Measurements from ENCODE around the gene SYDE1.

DNA sequence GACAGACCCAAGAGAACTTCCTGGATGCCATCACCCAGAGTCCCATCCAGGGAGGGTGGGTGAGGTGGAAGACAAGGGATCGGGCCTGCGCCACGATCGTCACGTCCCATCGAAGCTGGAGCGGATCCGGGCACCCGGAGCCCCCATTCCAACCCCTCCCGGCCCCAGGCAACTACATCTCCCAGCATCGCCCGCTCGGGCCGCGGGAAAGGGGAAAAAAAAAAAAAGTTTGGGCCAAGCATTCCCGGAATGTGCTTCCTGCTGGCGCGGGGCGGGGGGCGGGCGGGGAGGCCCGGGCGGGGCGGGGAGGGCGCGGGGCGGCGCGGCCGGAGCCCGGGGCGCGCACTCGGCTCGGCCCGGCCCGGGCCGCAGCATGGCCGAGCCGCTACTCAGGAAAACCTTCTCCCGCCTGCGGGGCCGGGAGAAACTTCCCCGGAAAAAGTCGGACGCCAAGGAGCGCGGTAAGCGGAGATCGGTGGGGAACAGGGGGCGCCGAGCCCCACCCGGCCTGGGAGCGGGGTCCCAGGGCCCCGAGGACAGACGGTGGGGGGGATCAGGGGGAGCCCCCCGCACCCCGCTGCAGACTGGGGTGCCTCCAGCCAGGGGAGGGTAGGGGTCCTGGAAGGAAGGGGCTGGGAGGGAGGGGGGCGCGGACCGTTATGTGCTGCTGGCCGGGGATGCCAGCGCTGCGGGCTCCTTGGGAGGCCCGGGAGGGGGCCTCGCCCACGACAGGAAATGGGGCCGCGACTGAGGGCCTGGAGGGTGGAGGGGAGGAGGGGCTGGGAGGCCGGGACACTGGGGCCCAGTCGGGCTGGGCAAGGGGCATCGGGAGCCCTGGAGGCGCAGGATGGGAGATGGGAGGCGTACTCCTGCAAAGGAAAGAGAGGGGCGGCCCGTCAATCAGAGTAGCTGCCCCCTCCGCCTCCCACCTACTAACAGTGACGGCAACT lies at the start of gene SYDE1:
- TF ChIP-seq GATA3 (IDR thresholded peaks at IDR 0.05; ENCODE audit: low read depth, low read length), result no peak
- TF ChIP-seq GATA2 (IDR thresholded peaks at IDR 0.05; ENCODE audit: low read depth, low read length), result no peak

All from SH-SY5Y (cell line).